ENCODE measurements around the gene RNF222.

RNF222 gene

GRCh38 chr17:8345951-8346665 lies 51.5 kb downstream of the RNF222 start:
- TF ChIP-seq CTCF (IDR thresholded peaks at IDR 0.05; ENCODE audit: insufficient read depth, low read depth, low read length, missing control alignments), result no peak
- peak; percentile 68 for DNase-seq (ENCODE audit: low read depth)
- H3K4me3 ChIP-seq (ENCODE audit: low read length), result no peak overlapping the region

GRCh38 chr17:8345052-8345690 lies 52.5 kb downstream of the RNF222 start:
- no peak for TF ChIP-seq CTCF (IDR thresholded peaks at IDR 0.05; ENCODE audit: insufficient read depth, low read depth, low read length, missing control alignments)
- no peak overlapping the region for H3K4me3 ChIP-seq (ENCODE audit: low read length)
- no peak for DNase-seq (ENCODE audit: low read depth)

GRCh38 chr17:8341456-8341855 lies 56.2 kb downstream of the RNF222 start:
- no peak overlapping the region for H3K4me3 ChIP-seq (ENCODE audit: low read length)
- TF ChIP-seq CTCF (IDR thresholded peaks at IDR 0.05; ENCODE audit: insufficient read depth, low read depth, low read length, missing control alignments), result no peak
- DNase-seq (ENCODE audit: low read depth), result no peak

Data from epithelial cell of esophagus (primary cell).